GM23248 (cell line): ENCODE data around the gene DCDC2. TPM values are rescaled to one million over a fixed set of nuclear protein-coding genes. Genes with fewer than 3 reads are reported as not detected.
"Not testable (repeated sequence)": the region's sequence is repeated elsewhere in the genome, so short reads cannot be mapped to it uniquely, and the experiment has no call there.

Experiments used
- DNase-seq: peaks from one replicate; pipeline ENCODE4 v3.0.0-alpha.2; 2015
- H2AFZ ChIP-seq: fragments of 200-600 bp; sonication (generic); 2 replicates; pipeline ENCODE4 v1.6.1; 2016; ENCODE audit warnings: antibody characterized with exemption
- H3F3A ChIP-seq: fragments of 200-600 bp; sonication (generic); 2 replicates; pipeline ENCODE4 v1.6.1; 2016; ENCODE audit warnings: mild to moderate bottlenecking, antibody characterized with exemption, mixed run types; ENCODE audit not compliant: insufficient read depth
- H3K27ac ChIP-seq: fragments of 200-600 bp; sonication (generic); 2 replicates; pipeline ENCODE4 v1.5.1; 2016; ENCODE audit warnings: mild to moderate bottlenecking
- H3K27me3 ChIP-seq: fragments of 200-600 bp; sonication (generic); replicated peaks from 2 replicates; pipeline ENCODE4 v1.6.1; 2016; ENCODE audit warnings: mild to moderate bottlenecking; ENCODE audit not compliant: insufficient read depth
- H3K36me3 ChIP-seq: fragments of 200-600 bp; sonication (generic); 2 replicates; pipeline ENCODE4 v1.6.1; 2016; ENCODE audit warnings: low read depth, mild to moderate bottlenecking
- H3K4me1 ChIP-seq: fragments of 200-600 bp; sonication (generic); 2 replicates; pipeline ENCODE4 v1.6.1; 2016; ENCODE audit warnings: mild to moderate bottlenecking; ENCODE audit not compliant: insufficient read depth
- H3K4me2 ChIP-seq: fragments of 200-600 bp; sonication (generic); one replicate; pipeline ENCODE4 v1.6.1; 2016; ENCODE audit warnings: mild to moderate bottlenecking; ENCODE audit not compliant: unreplicated experiment
- H3K4me3 ChIP-seq: fragments of 200-600 bp; sonication (generic); 2 replicates; pipeline ENCODE4 v1.5.1; 2016; ENCODE audit warnings: mild to moderate bottlenecking
- H3K79me2 ChIP-seq: fragments of 200-600 bp; sonication (generic); 2 replicates; pipeline ENCODE4 v1.6.1; 2016; ENCODE audit warnings: mild to moderate bottlenecking; ENCODE audit not compliant: insufficient read depth
- H3K9ac ChIP-seq: fragments of 200-600 bp; sonication (generic); 2 replicates; pipeline ENCODE4 v1.6.1; 2016; ENCODE audit warnings: mild to moderate bottlenecking
- H3K9me2 ChIP-seq: fragments of 200-600 bp; sonication (generic); 2 replicates; pipeline ENCODE4 v1.6.1; 2016; ENCODE audit warnings: mixed run types, mild to moderate bottlenecking, moderate library complexity; ENCODE audit not compliant: insufficient read depth
- H3K9me3 ChIP-seq: fragments of 200-600 bp; sonication (generic); one replicate; pipeline ENCODE4 v1.6.1; 2017; ENCODE audit warnings: low read depth
- H4K20me1 ChIP-seq: fragments of 200-600 bp; sonication (generic); 2 replicates; pipeline ENCODE4 v1.6.0; 2016; ENCODE audit not compliant: insufficient read depth
- EZH2 ChIP-seq: fragments of 200-600 bp; sonication (generic); IDR thresholded peaks from 2 replicates; pipeline ENCODE4 v1.6.1; 2018; ENCODE audit warnings: antibody characterized with exemption, mild to moderate bottlenecking; ENCODE audit not compliant: insufficient read depth, poor library complexity, severe bottlenecking
- EZH2phosphoT487 ChIP-seq: fragments of 200-600 bp; sonication (generic); IDR thresholded peaks from 2 replicates; pipeline ENCODE4 v1.6.1; 2018; ENCODE audit warnings: antibody characterized with exemption, moderate library complexity, mild to moderate bottlenecking, low read depth; ENCODE audit not compliant: insufficient read depth
- WGBS, 2 experiments: methylation state at CpG; one replicate each; pipeline ENCODE4 v1.1.6; 2015 to 2017; ENCODE audit warnings: low lambda C conversion rate in 2 of 2, low coverage in 1 of 2; ENCODE audit errors: missing lambda C conversion rate in 2 of 2; 5-methylcytosine and 5-hydroxymethylcytosine counted together
- in situ Hi-C: fragments of 300-500 bp; cut with MboI; formaldehyde crosslinking; loops from 2 replicates; pipeline ENCODE4 v1.15.0; 2020
- polyA plus RNA-seq: library from polyadenylated mRNA; unstranded; fragments of >200 nt; fragmentation: Nextera tagmentation; extraction: Ambion mirVana; gene quantifications from 2 replicates; pipeline ENCODE4 v1.2.1, GENCODE V29; 2016
- total RNA-seq: library from RNA; depleted of rRNA; stranded (reverse); fragments of >200 nt; shearing (Covaris generic); gene quantifications from 2 replicates; pipeline ENCODE4 v1.2.3, GENCODE V29; 2014

The DCDC2 gene
- total and polyA plus RNA-seq, 2 experiments from 2014 or later = not detected

- Histone ChIP-seq H3K9ac (no peak overlapping the region), H3K79me2 (no peaks in the 10 kb centered on the region)
These were observed 51.8 kb downstream of the DCDC2 start for GRCh38 chr6:24306038-24306437.

GRCh38 chr6:24296944-24297343 is 60.9 kb downstream of the DCDC2 start:
- Histone ChIP-seq H3K9me3 (no peaks in the 10 kb centered on the region), H3K27ac (no peak overlapping the region), H3K27me3 (no peaks in the 10 kb centered on the region), H3K36me3 (no peaks in the 10 kb centered on the region), H3K9ac (no peak overlapping the region), H3K4me2 (no peak overlapping the region), H3K79me2 (no peaks in the 10 kb centered on the region), H2AFZ (no peak overlapping the region), H3K4me3 (no peak overlapping the region), H3K9me2 (no peaks in the 10 kb centered on the region), H3F3A (no peaks in the 10 kb centered on the region), H3K4me1 (no peaks in the 10 kb centered on the region), H4K20me1 (no peaks in the 10 kb centered on the region)
- no peak for DNase-seq
- 43 to 55% methylated on average over 1 of the region's 1 CpG for WGBS, 2 experiments
- in situ Hi-C loops = no loop called here
- no peak for TF ChIP-seq EZH2phosphoT487
- TF ChIP-seq EZH2 = no peak

More at GRCh38 chr6:24306038-24306437, 51.8 kb downstream of the DCDC2 start:
- Histone ChIP-seq H3F3A (no peaks in the 10 kb centered on the region), H3K4me1 (peaks cover 9% of the 10 kb centered on the region), H3K36me3 (no peaks in the 10 kb centered on the region), H3K27ac (no peak overlapping the region), H4K20me1 (no peaks in the 10 kb centered on the region), H2AFZ (no peak overlapping the region), H3K4me3 (no peak overlapping the region), H3K9me2 (no peaks in the 10 kb centered on the region), H3K9me3 (no peaks in the 10 kb centered on the region), H3K4me2 (no peak overlapping the region), H3K27me3 (no peaks in the 10 kb centered on the region)
- 50 to 53% methylated on average over 4 of the region's 4 CpGs for WGBS, 2 experiments
- DNase-seq = no peak
- TF ChIP-seq EZH2 (no peak), EZH2phosphoT487 (no peak)
- in situ Hi-C loops = no loop called here

- H3K79me2 ChIP-seq, H3F3A ChIP-seq, in situ Hi-C loops, H3K27ac ChIP-seq, H3K9me3 ChIP-seq, H4K20me1 ChIP-seq, H3K4me3 ChIP-seq, H3K36me3 ChIP-seq, H3K27me3 ChIP-seq, H3K9me2 ChIP-seq, H3K9ac ChIP-seq, DNase-seq, H3K4me2 ChIP-seq, H3K4me1 ChIP-seq, H2AFZ ChIP-seq: not testable (repeated sequence)
- WGBS, 2 experiments = 36 to 39% methylated on average over 2 of the region's 2 CpGs
These were observed 64.0 kb downstream of the DCDC2 start for GRCh38 chr6:24293852-24294251.

- H3K27ac ChIP-seq = no peak overlapping the region
- H3K4me1 ChIP-seq = no peaks in the 10 kb centered on the region
- no peaks in the 10 kb centered on the region for H3F3A ChIP-seq
- H3K4me3 ChIP-seq = no peak overlapping the region
- H3K9me3 ChIP-seq = no peaks in the 10 kb centered on the region
- 81 to 82% methylated on average over 5 of the region's 5 CpGs for WGBS, 2 experiments
- DNase-seq = no peak
- TF ChIP-seq EZH2 (no peak), EZH2phosphoT487 (no peak)
- no peak overlapping the region for H3K4me2 ChIP-seq
- in situ Hi-C loops = loop anchor here (10.0 kb wide), 1 partner anchor 98 kb away; no protein-coding TSS in a partner anchor
- H3K79me2 ChIP-seq = no peaks in the 10 kb centered on the region
- no peaks in the 10 kb centered on the region for H3K9me2 ChIP-seq
- H3K27me3 ChIP-seq = 0 out of 2 replicates have a peak, but pooled peaks cover 4% of the 10 kb centered on the region
- no peaks in the 10 kb centered on the region; the same call in 1 of the 2 replicates for H4K20me1 ChIP-seq
- no peaks in the 10 kb centered on the region for H3K36me3 ChIP-seq
- H2AFZ ChIP-seq = no peak overlapping the region
- no peak overlapping the region for H3K9ac ChIP-seq
These were observed 70.6 kb downstream of the DCDC2 start for GRCh38 chr6:24287239-24287638.

GRCh38 chr6:24284006-24284405 is 73.9 kb downstream of the DCDC2 start:
- TF ChIP-seq EZH2phosphoT487 (no peak), EZH2 (no peak)
- Histone ChIP-seq H3K27ac (no peak overlapping the region), H3K4me1 (no peaks in the 10 kb centered on the region), H3K9ac (no peak overlapping the region), H3K9me3 (no peaks in the 10 kb centered on the region), H3K4me2 (no peak overlapping the region), H3K27me3 (0 out of 2 replicates have a peak, but pooled peaks cover 4% of the 10 kb centered on the region), H3F3A (no peaks in the 10 kb centered on the region), H4K20me1 (no peaks in the 10 kb centered on the region; the same call in 1 of the 2 replicates), H3K79me2 (no peaks in the 10 kb centered on the region), H3K9me2 (no peaks in the 10 kb centered on the region), H3K4me3 (no peak overlapping the region), H3K36me3 (no peaks in the 10 kb centered on the region), H2AFZ (no peak overlapping the region)
- DNase-seq = no peak
- 77 to 79% methylated on average over 10 of the region's 10 CpGs for WGBS, 2 experiments
- in situ Hi-C loops = loop anchor here (10.0 kb wide), 1 partner anchor 101 kb away; no protein-coding TSS in a partner anchor
